Measurements from ENCODE around the gene CYGB. TPM values are rescaled to one million over a fixed set of nuclear protein-coding genes. Genes with fewer than 3 reads are reported as not detected.
"Not testable (repeated sequence)": the region's sequence is repeated elsewhere in the genome, so short reads cannot be mapped to it uniquely, and the experiment has no call there.

The CYGB gene
- polyA plus RNA-seq, 1 of the 3 experiments (the other 2 are of a cell fraction) = 1.7 TPM

- Histone ChIP-seq H3K27me3 (ENCODE audit: insufficient read depth) (peaks cover 37% of the 10 kb centered on the region), H3K79me2 (ENCODE audit: insufficient read depth) (no peaks in the 10 kb centered on the region), H3K4me2 (no peak overlapping the region), H3K4me3 (ENCODE audit: low read depth in 2 of 2, low read length in 1 of 2) (peak overlapping the region in 1 of 2 experiments; percentile 54; a peak in 1 of 4 replicates), H3F3A (replicated peaks; ENCODE audit: insufficient read depth) (peaks cover 3% of the 10 kb centered on the region), H3K27ac (ENCODE audit: low read depth in 2 of 2, low read length in 1 of 2) (peak overlapping the region in 1 of 2 experiments; percentile 99; a peak in 2 of 4 replicates), H3K9ac (no peak overlapping the region), H4K20me1 (ENCODE audit: insufficient read depth) (no peaks in the 10 kb centered on the region), H3K9me2 (no peaks in the 10 kb centered on the region), H2AFZ (ENCODE audit: low read depth) (no peak overlapping the region), H3K4me1 (ENCODE audit: control insufficient read depth in 1 of 2, insufficient read depth in 2 of 2, low read depth in 1 of 2, low read length in 1 of 2) (peaks cover 2 to 77% of the 10 kb centered on the region in 2 experiments; a peak in 3 of 4 replicates), H3K9me3 (no peaks in the 10 kb centered on the region), H3K36me3 (replicated peaks in 1 of 2; ENCODE audit: control insufficient read depth in 1 of 2, insufficient read depth in 2 of 2, low read length in 1 of 2) (no peaks in the 10 kb centered on the region)
- 79% methylated on average over 7 of the region's 7 CpGs for WGBS (ENCODE audit: low lambda C conversion rate)
- ChIA-PET CTCF (interaction anchor here (0.5 to 15.7 kb wide), 8 partner anchors 7 to 895 kb away, joined by 3 to 679 read pairs (median 4); partner anchors contain the start of genes AANAT, CYGB and PRCD), POLR2A (interaction anchor here (1.9 to 11.2 kb wide), 3 partner anchors 10 to 22 kb away, joined by 6 to 245 read pairs (median 6); no protein-coding TSS in a partner anchor)
- DNase-seq = peak; percentile 26
- TF ChIP-seq EP300 (IDR thresholded peaks at IDR 0.05; ENCODE audit: borderline replicate concordance in 1 of 2, low read depth in 1 of 2, low read length in 1 of 2) = no peak
- TF ChIP-seq USF1 (IDR thresholded peaks at IDR 0.05; ENCODE audit: borderline replicate concordance, low read depth) = no peak
- TF ChIP-seq REST (IDR thresholded peaks at IDR 0.05; ENCODE audit: low read depth, low read length) = no peak
- no peak for TF ChIP-seq TCF12 (IDR thresholded peaks at IDR 0.05)
Observed at GRCh38 chr17:76534831-76535732, 2.4 kb downstream of the CYGB start.

- H4K20me1 ChIP-seq (ENCODE audit: insufficient read depth); H3K4me3 ChIP-seq (ENCODE audit: low read depth in 2 of 2, low read length in 1 of 2); H3K9me3 ChIP-seq; H2AFZ ChIP-seq (ENCODE audit: low read depth); H3K4me2 ChIP-seq; DNase-seq; H3K9me2 ChIP-seq; H3K27ac ChIP-seq (ENCODE audit: low read depth in 2 of 2, low read length in 1 of 2); H3F3A ChIP-seq (replicated peaks; ENCODE audit: insufficient read depth); H3K9ac ChIP-seq; H3K79me2 ChIP-seq (ENCODE audit: insufficient read depth); H3K36me3 ChIP-seq (replicated peaks in 1 of 2; ENCODE audit: control insufficient read depth in 1 of 2, insufficient read depth in 2 of 2, low read length in 1 of 2): not testable (repeated sequence)
- H3K4me1 ChIP-seq (ENCODE audit: control insufficient read depth in 1 of 2, insufficient read depth in 2 of 2, low read depth in 1 of 2, low read length in 1 of 2) = peaks cover 13 to 77% of the 10 kb centered on the region in 2 experiments
- ChIA-PET CTCF (interaction anchor here (0.8 to 15.7 kb wide), 6 partner anchors 8 to 90 kb away, joined by 3 to 679 read pairs (median 53); partner anchors contain the start of genes AANAT, CYGB and PRCD), POLR2A (interaction anchor here (1.0 to 11.2 kb wide), 3 partner anchors 9 to 67 kb away, joined by 3 to 245 read pairs (median 4); partner anchors contain the start of gene AANAT)
- WGBS (ENCODE audit: low lambda C conversion rate) = 96% methylated on average over 9 of the region's 9 CpGs
- peaks cover 33% of the 10 kb centered on the region for H3K27me3 ChIP-seq (ENCODE audit: insufficient read depth)
Observed at GRCh38 chr17:76533640-76534359, 3.7 kb downstream of the CYGB start.

All from SK-N-SH (cell line).